HG03095 (cell line): ENCODE measurements around the gene LRP1B.
"Not testable (repeated sequence)": the region's sequence is repeated elsewhere in the genome, so short reads cannot be mapped to it uniquely, and the experiment has no call there.

Source experiments
- ATAC-seq: cut with Tn5 transposase; IDR thresholded peaks from one replicate; pipeline ENCODE4 v1.9.1; 2021; ENCODE audit warnings: moderate library complexity; ENCODE audit not compliant: unreplicated experiment

LRP1B gene

DNA sequence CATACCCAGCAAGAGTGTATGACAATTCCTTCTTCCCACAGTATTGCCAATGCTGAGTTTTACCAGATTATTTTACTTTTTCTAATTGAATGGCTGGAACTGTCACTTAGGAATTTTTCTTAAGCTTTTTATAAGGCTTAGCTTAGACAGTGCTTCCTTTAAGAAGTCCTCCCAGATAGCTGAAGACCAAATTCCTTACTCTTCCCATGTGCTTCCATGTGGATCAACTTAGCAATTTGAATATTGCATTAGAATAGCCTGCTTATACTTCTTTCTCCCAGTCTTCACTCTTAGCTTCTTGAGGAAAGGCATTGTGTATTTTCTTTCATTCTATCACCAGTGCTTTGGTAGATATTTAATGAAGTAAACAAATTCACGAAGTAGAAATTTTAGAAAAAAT lies 1144.4 kb downstream of the LRP1B start:
- ATAC-seq, result no peak

DNA sequence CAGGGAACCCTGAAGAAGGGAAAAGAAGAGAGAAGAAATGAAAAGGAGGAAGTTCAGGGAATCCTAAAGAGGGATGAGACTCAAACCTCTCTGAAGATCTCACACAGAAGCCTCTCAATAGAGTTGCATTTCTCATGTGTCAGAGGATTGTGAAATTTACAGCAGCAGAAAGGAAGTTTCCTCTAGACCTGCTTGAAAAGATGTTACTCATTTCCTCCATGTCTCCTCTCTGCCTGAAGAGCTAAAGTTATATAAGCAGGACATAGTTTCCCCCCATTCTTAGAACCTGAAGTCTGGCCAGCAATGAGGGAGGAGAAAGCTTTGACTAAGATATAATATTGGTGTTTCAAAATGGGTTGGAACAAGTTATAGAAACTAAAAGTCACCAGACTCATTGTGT lies 1155.6 kb downstream of the LRP1B start:
- ATAC-seq, result no peak

DNA sequence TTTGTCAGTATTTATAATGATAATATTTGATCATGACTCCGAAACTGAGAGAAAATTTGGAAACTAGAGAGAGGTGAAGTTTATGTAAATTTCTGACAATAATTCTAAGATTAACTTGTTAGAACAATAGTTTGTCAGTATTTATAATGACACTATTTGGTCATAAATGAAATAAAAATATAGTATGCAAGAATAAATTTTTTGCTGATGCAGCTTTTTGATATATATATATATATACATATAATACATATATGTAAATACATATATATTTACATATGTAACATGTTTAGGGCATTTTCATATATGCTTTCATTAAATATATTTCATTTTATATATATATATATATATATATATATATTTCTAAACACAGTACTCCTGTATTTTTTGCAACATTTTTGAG lies 1158.1 kb downstream of the LRP1B start:
- ATAC-seq, result no peak

DNA sequence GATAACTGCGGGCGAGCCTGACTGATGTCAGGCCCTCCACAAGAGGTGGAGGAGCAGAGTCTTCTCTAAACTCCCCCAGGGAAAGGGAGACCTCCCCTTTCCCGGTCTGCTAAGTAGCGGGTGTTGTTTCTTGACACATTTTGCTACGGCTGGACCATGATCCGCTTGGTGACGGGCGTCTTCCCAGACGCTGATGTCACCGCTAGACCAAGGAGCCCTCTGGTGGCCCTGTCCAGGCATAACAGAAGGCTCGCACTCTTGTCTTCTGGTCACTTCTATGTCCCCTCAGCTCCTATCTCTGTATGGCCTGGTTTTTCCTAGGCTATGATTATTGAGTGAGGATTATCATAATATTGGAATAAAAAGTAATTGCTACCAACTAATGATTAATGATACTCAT lies 1166.5 kb downstream of the LRP1B start:
- ATAC-seq, result not testable (repeated sequence)

DNA sequence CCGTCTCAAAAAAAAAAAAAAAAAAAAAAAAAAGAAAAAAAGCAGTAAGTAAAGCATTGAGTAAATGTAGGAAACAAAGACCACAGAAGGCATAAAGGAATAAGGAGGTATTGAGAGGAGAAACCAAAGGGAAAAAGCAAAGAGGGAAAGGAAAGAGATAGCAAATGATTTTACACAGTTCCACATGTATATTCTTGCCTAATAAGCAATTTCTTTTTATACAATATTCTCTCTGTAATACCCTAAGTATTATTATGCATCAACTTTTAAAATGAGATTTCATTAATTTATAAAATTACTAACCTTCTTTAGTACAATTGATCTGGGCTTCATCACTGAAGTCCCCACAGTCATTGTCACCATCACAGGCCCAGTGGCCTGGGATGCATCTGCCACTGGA lies 1180.9 kb downstream of the LRP1B start:
- ATAC-seq, result no peak

DNA sequence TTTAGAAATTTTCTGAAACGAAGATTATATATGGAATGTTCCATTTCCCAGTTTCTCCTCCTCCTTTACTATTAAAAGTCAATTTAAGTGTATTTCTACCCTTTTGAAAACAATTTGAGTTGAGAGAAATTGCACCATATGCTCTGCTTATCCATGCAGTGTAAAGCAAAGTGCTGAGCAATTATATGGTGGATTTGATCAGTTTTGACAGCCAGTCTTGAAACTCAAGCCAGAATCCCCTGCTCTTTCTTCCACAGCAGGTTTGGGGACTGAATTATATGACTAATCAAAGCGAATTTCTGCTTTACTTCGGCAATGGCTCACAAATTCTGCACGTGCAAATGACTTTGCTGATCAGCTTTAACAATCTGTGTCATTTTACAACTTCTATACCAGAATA lies 1183.6 kb downstream of the LRP1B start:
- no peak for ATAC-seq

DNA sequence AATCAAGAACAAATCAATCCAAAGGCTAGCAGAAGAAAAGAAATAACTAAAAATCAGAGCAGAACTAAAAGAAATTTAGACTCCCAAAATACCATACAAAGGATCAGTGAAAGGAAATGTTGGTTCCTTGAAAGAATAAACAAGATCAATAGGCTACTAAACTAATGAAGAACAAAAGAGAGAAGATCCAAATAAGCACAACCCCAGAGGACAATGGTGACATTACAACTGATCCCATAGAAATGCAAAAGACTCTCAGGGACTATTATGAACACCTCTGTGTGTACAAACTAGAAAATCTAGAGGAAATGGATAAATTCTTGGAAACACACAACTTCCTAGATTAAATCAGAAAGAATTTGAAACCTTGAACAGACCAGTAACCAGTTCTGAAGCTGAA lies 1186.9 kb downstream of the LRP1B start:
- ATAC-seq, result no peak

DNA sequence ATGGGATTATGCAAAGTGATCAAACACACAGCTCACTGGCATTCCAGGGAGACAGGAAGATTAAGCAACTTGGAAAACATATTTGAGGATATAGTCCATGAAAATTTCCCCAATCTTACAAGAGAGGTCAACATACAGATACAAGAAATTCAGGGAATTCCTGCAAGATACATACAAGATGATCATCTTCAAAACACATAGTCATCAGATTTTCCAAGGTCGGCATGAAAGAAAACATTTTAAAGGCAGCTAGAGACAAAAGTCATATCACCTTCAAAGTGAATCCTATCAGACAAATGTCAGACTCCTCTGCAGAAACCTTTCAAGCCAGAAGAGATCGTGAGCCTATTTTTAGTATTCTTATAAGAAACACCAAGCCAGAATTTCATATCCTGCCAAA lies 1188.5 kb downstream of the LRP1B start:
- ATAC-seq, result no peak

DNA sequence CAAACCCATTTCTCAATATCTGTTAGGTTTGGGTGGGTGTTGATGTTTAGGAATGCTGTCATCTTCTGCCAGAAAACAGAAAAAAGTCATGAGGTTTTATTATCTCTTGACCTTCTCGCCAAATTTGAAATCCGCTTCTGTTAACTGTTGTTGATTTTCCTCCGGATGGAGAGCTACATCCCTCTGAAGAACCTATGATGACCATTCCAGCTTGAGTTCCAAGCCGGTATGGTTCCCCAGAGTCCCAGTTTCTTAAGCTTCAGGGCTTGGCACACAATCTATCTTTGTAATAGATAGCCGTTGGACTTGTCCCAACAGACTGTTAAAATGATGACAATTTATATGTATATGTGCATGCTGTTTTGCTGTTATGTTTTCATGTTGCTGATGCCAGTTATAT lies 1201.0 kb downstream of the LRP1B start:
- ATAC-seq, result no peak

DNA sequence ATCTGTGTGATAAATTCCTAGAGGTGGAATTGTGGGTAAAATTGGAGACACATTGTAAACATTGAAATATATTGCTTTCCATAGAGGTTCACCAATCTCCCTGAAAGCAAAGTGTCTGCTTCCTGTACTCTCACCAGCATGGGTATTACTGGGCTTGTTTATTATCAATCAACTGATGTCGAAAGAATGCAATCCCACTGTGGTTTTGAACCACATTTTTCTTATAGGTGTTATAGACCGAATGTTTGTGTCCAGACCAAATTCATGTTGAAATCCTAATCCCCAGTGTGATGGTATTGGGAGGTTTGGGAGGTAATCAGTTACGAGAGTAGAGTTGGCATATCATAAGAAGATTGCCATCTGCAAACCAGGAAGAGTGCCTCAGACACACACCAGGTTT lies 1212.4 kb downstream of the LRP1B start:
- ATAC-seq, result no peak

DNA sequence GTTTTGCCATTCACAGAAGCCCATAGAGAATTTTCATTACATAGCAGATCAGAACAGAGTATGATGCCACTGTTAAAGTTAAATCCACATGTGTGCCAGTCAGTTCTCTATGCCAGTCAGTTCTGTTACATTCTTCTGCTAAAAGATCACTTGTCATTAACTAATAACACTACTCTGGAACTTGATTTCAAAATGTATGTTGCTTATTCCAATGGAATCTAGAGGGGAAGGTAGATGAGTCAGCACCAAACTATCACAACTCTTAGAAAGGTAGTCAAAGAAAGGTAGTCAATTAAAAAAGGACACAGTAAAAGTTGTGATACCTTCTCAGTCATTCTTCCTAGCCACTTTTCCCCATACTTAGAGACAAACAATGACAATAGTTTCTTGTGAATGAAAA lies 1214.4 kb downstream of the LRP1B start:
- ATAC-seq, result no peak

DNA sequence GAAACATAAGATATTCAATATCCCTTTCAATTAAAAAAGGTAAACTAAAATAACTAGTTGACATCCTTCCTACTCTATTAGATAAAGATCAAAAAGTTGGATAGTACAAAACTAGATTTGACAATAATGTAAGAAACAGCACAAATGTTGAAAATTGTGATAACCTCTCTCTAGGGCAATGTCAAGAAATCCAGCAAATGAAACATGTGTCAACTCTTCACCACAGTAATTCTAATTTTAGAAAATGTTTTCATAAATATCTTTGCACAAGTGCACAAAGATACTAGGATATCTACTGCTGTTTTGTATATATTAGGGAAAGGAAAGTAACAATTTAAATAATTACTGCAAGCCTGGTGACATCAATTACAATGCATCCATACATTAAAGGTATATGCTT lies 1220.1 kb downstream of the LRP1B start:
- no peak for ATAC-seq

DNA sequence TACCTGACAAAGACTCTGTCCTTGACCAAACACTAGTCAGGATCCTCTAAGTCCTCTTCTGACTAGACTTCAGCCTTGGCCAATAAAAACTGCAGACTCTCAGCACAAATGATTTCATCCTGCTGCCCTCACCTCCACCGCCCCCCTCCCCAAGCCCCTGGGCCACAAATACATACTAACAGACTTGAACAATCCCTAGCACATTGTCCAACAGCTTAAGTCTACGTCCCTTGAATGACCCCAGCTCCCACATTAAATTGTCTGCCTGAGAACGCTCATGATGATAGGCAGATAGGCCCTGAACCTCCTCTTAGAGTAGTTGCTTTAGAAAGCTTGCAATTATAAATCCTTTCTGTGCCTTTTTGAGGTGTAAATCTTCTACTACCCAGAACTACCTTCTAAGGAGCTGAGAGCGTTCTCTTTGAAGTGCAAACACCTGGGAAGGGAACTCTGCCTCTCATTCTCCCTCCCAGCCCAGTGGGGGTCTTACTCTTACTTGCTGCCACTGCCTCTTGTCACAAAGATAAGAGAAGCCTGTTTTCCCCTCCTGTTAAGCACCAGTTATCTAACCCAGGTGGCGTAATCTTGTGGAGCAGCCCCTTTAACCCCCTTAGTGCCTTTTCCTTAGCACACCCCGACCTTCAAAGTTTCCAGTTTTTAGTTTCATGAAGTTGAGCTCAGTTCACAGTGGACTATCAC lies 1225.6 kb downstream of the LRP1B start:
- no peak for ATAC-seq

DNA sequence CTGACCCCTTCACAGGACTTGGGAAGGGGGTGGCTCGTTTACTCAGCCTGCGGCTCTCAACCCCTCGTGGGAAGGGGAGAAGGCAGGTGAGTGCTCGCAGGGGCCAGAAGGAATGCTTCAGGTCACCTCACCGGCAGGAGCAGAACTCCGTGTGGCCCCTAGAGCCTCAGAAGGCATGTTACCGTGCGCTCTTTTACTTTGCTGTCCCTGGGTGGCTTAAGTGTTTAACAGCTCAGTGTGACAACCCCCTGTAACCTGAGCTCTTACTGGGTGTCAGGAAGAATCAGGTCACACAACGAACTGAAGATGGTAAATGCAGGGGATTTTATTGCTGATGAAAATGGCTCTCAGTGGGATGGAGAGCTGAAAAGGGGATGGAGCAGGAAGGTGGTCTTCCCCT lies 1235.4 kb downstream of the LRP1B start:
- no peak for ATAC-seq

DNA sequence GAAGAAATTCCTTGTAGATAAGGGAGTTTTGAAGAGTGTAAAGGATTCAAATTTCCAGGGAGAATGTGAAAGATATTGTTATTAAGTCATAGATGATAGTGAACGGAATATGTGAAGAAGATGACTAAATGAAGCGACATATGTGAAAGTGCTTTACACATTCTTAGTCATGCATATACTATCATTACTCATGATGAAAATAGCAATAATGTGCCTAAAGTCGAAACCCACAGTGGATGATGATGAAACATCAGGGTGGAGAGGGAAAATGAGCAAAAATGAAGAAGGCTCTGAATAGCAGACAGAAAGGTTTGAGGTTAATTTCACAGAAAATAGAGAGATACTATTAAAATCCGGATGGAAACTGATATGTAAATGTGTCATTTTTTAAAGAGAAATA lies 1237.1 kb downstream of the LRP1B start:
- ATAC-seq, result peak; percentile 56

DNA sequence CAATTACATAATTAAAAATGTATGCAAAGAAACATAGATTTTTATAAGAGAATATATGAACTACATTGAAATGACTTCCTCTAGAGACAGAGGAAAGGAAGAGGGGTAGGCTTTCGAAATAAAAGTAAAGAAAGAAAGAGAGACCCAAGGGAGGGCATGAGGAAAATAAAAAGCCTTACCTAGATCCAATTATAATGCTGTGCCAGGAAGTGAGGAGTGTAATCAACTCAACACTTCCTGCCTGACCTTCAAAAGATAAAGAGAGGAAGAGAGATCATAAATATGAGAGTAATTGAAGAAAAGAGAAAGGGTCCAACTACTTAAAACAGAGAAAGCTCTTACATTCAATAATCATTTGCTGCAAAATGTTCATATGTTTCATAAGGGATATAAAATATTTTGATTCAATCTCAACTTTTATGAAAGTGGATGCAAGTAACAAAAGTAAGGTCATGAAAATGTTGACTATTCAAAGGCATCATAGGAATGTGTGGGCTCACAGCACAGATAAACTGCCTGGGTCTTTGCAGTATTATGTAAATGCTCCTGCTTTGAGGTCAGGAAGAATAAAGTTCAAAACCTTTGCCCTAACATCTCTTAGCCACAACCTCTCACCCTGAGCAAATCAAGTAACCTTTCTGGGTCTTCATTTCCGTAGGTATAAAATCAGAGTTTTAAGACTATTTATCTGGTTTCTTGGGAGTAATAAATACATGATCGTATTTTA lies 1237.7 kb downstream of the LRP1B start:
- ATAC-seq, result no peak

DNA sequence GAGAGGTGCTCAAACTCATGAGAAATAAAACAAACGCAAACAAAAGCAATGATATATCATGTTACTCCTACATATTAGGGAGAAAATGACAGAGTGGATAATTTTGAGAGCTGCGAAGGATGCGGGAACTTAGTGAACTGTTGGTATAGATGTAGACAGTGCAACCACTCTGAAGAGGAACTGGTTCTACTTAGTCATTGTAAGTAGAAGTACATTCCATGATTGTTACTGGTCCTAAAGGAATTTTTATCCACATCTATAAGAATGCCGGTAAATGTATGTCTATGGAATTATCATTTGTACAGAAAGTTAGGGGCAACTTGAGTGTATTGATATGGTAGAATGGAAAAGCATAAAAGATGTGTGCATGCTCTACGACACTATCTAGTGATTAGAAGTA lies 1238.4 kb downstream of the LRP1B start:
- no peak for ATAC-seq

DNA sequence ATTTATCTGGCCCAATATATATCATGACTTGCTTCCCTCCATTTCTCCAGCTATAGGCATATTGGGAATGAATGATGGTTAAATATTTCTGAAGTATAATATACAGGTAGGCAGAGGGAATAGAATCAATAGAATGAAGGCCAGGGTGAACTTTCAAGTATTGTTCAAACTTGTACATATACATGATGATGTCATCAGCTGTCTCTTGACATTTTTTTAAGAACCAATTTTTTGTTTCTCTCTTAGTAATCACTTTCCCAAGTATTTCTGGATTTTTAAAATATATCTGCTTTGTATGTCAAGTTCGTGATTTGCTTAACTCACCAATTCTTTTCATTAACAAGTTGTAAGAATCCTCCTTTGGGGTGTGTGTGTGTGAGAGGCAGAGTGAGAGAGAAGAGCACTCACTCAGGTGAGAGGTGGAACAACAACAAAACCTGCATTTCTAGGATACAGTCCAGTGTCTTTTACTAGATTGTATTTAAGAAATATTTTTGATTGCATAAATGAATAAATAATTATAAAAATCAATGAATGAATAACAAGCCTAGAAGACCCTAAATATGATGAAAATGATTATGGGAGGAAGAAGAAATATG lies 1239.1 kb downstream of the LRP1B start:
- ATAC-seq, result no peak

DNA sequence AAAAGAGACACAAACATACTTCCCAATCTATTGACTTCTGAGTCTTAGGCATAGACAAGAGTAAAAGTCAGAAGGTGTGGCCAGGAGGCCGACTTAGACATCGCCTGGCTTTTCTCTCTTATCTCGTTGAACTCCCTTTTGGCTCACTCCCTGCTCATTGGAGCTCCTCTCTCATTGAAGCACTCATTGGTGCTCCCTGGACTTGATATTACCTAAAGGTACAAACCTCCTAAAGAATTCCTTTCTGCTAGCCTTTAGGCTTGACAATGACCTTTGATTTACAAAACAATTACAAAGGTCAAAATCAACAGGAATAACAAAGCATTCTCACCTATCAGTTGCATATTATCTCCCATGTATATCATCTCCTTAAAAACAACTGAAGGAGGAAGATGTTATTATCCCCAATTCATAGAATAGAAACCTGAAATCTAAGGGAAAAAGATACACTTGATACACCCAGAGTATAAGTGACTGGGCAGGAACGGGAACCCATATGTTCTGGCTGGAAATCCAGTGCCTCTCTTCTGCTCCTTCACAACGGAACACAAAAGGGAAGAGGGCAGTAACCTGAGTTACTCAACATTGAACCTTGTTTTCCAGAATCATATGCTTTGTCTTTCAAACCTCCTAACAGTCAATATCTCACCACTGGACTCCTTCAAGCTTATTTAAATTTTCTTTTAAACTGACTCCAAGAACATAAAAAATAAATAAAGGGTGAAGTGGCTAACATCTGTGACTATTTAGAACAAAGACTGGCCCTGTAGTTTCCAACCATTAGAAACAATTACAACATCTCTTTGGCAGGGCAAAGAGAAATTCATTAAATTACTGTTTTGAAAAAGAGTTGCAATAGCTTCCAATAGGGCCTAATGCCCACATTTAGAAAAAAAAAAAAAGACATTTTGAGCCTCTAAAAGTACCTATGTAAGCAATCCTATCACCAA lies 1247.9 kb downstream of the LRP1B start:
- no peak for ATAC-seq

DNA sequence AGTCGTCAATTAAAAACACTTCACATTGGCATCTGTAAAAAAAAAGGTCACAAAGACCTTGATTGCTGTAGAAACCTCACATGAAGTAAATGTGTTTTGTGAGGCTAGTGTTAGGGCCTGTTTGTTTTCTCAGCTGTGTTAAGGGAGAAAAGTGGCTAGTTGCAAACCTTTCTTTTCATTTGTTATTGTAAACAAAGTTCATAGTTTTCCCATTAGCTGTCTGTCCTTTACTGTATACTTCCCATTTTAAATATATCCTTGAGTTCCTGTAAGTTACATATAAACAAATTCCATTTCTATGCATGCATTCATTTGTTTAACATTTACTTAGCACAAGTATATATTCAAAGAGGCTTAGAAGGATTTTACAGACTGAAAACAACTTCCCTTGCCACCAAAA lies 1250.2 kb downstream of the LRP1B start:
- ATAC-seq, result no peak

DNA sequence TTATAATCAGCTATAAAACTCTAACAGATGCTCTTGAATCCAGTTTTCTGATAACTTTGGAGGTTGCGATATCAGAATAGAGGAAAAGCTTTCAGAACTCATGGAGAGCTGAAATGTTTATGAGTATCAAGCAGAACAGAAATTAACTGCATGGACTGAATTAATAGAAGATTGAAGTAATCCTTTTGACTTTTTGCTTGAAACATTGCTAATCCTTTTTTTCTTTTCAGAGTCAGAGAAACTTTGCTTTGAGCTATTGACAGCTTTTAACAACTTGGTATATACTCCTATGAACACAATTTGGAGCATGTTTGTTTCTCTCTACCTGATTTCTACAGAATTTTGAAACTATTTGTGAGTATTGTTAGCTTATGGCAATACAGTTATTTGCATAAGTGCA lies 1254.8 kb downstream of the LRP1B start:
- no peak for ATAC-seq
